Body of pancreas (tissue), 4 donors: Measurements from ENCODE around the gene LRRC8A.

ENCODE experiments used
- CTCF ChIP-seq, 7 experiments: fragments of 450-650 bp in 4 of 7; fragments of 200-600 bp in 3 of 7; sonication (generic) in 3 of 7; IDR thresholded peaks; one replicate each; pipeline ENCODE4 v1.5.1; 2016 to 2019; ENCODE audit warnings: antibody characterized with exemption in 7 of 7
- POLR2A ChIP-seq, 3 donors: fragments of 450-650 bp; IDR thresholded peaks; one replicate each; pipeline ENCODE4 v1.6.1; 2016; ENCODE audit warnings: antibody characterized with exemption in 3 of 3, mild to moderate bottlenecking in 2 of 3

DNA sequence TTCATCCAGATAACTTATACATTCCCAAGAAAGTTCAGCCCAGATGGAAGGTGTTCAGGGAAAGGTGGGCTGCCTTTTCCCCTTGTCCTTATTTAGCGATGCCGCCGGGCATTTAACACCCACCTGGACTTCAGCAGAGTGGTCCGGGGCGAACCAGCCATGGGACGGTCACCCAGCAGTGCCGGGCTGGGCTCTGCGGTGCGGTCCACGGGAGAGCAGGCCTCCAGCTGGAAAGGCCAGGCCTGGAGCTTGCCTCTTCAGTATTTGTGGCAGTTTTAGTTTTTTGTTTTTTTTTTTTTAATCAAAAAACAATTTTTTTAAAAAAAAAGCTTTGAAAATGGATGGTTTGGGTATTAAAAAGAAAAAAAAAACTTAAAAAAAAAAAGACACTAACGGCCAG is 34.8 kb downstream of the LRRC8A start:
- TF ChIP-seq CTCF (IDR thresholded peaks at IDR 0.05) (no peak), POLR2A (IDR thresholded peaks at IDR 0.05) (no peak)
